Fibroblast of skin of abdomen (primary cell): ENCODE results near the gene ACSL1.
"Not testable (repeated sequence)": the region's sequence is repeated elsewhere in the genome, so short reads cannot be mapped to it uniquely, and the experiment has no call there.

Source experiments
- DNase-seq: peaks from one replicate; pipeline ENCODE4 v3.0.0-alpha.2; 2013

The ACSL1 gene

GRCh38 chr4:184785813-184786212 is 40.0 kb downstream of the ACSL1 start:
- no peak for DNase-seq

- no peak for DNase-seq
These were observed 41.0 kb downstream of the ACSL1 start for GRCh38 chr4:184784628-184785257.

DNA sequence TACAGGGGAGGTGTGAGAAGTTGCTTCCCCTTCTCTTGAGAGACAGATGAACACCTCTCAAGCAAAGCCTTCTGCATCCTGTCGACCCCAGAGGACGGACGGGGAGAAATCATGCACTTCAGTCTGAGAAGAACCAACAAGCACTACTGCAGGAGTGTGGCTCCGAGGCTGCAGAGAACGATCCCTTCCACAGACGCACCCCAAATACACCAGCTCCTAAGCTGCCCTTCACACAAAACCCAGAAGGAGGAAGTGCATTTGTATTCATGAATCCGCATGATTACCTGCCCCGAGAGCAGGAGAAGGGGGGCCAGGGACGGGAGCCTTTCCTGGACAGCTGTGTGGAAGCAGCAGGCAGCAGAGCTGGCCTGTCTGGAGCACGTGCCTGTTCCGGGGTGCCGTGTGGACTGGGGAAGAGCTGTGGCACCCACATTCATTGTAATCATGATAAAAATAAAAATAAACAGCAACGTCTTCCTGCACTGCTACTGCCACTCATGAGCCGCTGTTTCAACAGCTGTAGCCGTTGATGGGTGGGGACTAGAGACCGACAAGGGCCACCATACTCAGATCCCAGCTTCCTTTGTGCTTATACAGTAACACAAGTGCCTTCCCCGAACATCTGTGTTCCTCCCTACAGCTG is 42.9 kb downstream of the ACSL1 start:
- no peak for DNase-seq

DNA sequence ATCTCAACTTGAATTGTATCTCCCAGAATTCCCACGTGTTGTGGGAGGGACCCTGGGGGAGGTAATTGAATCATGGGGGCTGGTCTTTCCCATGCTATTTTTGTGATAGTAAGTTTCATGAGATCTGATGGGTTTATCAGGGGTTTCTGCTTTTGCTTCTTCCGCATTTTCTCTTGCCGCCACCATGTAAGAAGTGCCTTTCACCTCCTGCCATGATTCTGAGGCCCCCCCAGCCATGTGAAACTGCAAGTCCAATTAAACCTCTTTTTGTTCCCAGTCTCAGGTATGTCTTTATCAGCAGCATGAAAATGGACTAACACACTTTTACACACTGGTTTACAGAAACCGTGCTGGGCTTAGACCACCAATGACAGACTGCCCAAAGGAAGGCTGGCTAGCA is 46.6 kb downstream of the ACSL1 start:
- not testable (repeated sequence) for DNase-seq

DNA sequence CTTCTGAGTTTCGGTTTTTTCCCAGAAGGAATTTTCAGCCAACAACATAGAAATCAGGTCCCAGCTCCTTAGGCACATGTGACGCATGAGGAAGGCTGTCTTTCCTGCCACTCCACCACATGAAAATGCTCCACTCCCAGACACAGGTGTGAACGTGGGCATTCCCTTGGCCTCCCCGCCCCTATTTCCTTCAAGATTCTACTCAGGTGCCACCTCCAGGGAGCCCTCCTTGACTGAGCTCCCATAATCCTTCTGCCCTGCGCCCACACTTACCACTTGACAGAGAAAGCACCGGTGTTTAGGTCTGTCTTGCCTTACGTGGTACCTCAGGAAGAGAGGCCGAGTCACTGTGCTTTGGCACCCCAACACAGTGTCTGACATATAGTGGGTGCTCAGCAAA is 47.4 kb downstream of the ACSL1 start:
- no peak for DNase-seq

DNA sequence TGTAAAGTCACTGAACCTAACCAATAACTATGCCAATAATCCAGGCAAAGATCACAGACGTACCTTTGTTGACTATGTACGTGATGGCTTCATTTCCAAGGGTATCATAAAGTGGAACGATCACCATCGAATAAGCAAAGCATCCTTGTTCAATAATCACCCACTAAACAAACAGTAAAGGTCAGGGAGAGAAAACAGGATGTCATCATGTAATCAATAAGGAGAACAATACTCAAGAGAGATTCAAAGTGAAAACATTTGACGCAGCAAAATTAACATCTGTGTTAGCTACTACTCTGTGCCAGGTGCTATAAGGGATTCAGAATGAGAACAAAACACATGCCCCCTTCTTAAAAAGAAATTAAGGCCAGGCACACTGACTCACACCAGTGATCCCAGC is 48.9 kb downstream of the ACSL1 start:
- DNase-seq: no peak

DNA sequence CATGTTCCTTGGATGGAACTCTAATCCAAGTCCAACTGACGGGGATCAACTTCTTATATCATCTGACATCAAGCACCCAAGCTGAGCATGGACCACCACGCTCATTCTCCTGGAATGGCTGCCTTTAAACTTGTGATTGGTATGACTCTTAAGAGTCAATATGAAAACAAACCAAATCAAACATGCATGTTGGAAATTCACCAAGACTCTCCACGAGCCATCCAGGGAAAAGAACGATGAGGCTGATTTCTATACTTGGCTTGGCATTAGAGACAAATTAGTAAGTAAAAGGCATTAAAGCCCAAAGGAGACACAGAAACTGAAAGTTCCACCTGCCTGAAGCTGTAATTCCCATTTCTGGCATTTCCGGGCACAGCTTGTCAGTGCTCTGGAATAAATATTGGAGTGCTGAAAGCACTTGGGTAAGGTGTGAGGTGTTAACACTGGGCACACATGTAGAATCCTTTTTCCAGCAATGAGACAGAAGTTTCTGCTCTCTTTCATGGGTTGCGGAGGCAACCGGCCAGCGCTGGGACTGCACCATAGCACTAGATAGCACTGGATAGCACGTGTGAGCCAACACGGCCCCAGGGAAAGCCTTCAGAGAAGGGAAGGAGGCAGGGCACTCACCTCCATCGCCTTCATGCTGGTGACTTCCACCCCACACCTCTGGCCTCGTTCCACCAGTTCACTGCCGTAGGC is 49.8 kb downstream of the ACSL1 start:
- DNase-seq: no peak

DNA sequence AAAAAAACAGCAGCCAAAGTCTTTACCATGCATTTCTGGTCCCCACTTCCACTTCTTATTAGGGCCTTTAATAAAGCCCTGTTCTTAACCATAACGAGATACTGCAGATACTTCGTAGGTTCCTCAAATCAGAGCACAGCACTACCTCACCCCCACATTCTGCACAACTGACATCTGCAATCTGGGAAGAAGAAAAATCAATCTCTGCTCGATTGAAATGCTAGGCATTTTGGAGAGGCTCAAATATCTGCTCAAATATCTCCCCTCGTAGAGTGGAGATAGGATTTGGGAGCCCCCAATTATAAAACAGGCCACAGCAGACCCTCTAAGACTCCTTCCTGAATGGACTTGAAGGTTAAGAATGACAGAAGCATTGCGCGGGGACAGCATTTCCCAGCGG is 51.6 kb downstream of the ACSL1 start:
- DNase-seq: no peak

- DNase-seq: no peak
These were observed 54.4 kb downstream of the ACSL1 start for GRCh38 chr4:184771416-184771815.

GRCh38 chr4:184769141-184769765 is 56.5 kb downstream of the ACSL1 start:
- DNase-seq: no peak

- no peak for DNase-seq
These were observed 57.5 kb downstream of the ACSL1 start for GRCh38 chr4:184768296-184768695.

- no peak for DNase-seq
These were observed 59.3 kb downstream of the ACSL1 start for GRCh38 chr4:184766446-184766845.

GRCh38 chr4:184765473-184766340 is 60.1 kb downstream of the ACSL1 start:
- DNase-seq: no peak

DNA sequence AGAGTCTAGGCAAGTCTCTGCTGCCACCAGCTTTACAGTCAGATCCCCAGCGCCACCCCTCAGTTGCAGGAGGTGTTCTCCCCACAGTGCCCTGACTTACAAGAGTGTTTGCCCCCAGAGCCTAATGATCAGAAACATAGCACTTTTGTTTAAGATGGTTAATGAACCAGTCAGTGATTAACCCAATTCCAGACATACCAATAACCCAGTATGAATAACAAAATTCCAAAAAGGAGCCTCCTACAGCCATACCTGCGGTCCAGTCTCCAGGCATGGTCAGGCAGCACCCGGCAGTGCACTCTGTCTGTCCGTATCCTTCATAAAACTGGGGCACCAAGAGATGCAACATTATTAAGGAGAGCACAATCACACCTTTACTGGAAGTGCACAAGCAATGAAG is 61.2 kb downstream of the ACSL1 start:
- no peak for DNase-seq

- DNase-seq: peak; percentile 82
These were observed 62.5 kb downstream of the ACSL1 start for GRCh38 chr4:184763150-184763780.

DNA sequence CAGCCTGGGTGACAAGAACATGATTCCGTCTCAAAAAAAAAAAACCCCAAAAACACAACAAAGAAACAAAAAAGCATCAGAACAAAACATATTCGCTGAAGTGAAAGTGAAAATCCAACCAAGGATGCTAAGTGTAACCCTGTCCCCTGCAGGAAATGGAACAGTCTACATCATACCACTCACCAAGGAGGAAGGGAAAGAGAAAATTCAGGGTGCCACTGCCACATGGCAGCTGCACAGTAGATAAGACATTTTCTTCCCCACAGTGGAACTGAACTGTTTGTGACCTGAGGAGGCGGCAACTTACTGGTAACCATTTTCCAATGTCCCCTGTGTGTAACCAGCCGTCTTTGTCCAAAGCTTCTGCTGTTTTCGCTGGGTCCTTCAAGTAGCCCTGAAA is 63.7 kb downstream of the ACSL1 start:
- no peak for DNase-seq

DNA sequence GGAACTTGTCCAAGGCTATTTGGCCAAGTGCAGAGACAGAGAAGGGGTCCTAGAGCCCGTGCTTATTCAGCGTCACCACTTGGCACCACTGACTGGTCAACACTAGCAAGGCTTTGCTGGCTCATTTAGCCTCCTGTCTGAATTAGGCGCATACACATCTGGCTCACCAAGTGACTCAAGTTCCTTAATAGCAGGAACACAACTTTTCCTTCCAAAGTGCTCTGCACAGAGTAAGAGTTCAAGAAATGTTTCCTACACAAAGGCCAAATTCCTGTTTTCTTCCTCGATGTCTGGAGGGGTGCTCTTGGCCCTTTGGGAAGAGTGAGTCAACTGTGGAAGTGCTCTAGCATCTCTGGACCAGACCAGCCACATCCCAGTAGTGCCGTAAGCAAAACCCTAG is 65.1 kb downstream of the ACSL1 start:
- no peak for DNase-seq

DNA sequence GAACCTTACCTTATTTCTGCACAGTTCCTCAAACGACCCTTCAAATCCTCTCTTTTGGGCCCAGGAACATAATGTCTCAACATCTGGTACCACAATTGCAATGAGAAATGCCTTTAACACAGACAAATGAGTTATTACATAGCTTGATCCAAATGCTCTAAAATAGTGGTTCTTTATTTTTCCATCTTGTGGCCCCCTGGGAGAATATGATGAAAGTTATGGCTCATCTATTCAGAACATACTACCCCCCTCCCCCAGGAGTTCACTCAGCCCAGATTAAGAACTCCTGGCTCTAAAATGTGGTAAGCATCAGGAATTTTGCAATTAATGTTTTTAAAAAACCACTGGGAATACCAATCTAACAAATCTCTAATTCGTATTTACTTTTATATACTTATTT is 68.0 kb downstream of the ACSL1 start:
- DNase-seq: peak; percentile 54

DNA sequence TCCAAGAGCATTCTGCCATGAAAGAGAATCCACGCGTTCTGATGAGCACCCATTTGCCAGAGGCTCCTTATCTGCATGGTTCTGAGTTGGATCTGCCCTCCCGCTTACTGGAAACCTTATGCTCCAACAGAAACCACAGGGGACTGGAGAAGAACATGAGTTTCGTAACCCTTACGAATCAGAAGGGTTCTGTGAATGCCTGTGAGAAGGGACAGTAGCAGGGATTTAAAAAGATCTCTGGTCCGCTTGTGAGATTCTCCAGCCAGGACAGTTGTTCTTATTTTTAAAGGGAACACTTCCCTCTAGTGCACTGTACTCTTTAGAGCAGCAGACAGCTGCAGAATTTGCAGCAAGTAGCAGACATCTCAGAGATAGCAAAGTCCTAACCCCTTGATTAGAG is 69.4 kb downstream of the ACSL1 start:
- peak; percentile 20 for DNase-seq

GRCh38 chr4:184755278-184755677 is 70.5 kb downstream of the ACSL1 start:
- DNase-seq: peak; percentile 35

DNA sequence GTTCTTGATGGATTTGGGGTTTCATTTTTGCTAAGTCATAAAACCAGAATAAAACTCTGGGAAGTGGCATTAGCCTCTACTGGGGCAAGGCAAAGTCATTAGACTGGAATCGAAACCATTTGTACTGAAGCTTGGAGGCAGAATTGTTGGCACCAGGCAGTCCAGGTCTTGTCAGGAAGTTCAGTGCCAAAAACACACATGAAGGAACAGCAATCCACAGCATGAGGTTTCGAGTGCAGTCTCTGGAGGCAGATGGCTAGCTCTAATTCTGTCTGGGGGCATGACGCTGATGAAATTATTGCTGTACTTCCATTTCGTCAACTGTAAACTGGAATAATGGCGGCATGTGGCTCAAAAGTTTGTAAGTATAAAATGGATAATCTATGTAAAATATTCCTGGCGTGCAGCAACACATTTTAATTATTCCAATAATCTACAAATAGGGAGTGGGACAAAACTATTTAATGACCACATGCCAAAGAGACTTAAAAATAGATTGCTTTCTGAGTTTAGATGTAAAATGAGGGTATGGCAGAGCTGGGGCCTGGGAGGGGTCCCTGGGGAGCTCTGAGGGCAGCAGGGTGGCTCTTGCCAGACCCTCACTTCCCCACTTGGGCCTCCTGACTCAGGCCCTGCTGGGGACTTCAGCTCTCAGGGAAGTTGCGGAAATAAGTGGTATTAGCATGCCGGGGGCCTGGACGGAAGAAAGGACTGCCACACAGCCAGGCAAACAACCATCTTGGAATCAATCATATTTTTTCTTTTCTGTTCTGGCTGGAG is 73.1 kb downstream of the ACSL1 start:
- no peak for DNase-seq
